H9 (cell line): ENCODE data around the gene AVPR2. TPM values are rescaled to one million over a fixed set of nuclear protein-coding genes. Genes with fewer than 3 reads are reported as not detected.

Source experiments
- DNase-seq: peaks from one replicate; pipeline ENCODE4 v3.0.0-alpha.2; 2017
- H2AFZ ChIP-seq: one replicate; pipeline ENCODE4 v1.6.1; 2013; ENCODE audit warnings: mild to moderate bottlenecking, low read length, control low read depth, moderate library complexity
- H2AK5ac ChIP-seq: 2 replicates; pipeline ENCODE4 v1.6.1; 2013; ENCODE audit warnings: low read length, control low read depth, mixed read lengths; ENCODE audit not compliant: insufficient read length
- H2BK120ac ChIP-seq: one replicate; pipeline ENCODE4 v1.6.1; 2013; ENCODE audit warnings: low read depth, mild to moderate bottlenecking, low read length, control low read depth, inconsistent platforms; ENCODE audit not compliant: poor library complexity, severe bottlenecking
- H2BK12ac ChIP-seq: 2 replicates; pipeline ENCODE4 v1.6.1; 2013; ENCODE audit warnings: low read length, control low read depth, mixed read lengths, low read depth; ENCODE audit not compliant: insufficient read length
- H2BK15ac ChIP-seq: 2 replicates; pipeline ENCODE4 v1.6.1; 2013; ENCODE audit warnings: low read depth, low read length, control low read depth
- H2BK20ac ChIP-seq: one replicate; pipeline ENCODE4 v1.6.1; 2013; ENCODE audit warnings: low read depth, mild to moderate bottlenecking, low read length, control low read depth, inconsistent platforms; ENCODE audit not compliant: poor library complexity, severe bottlenecking
- H2BK5ac ChIP-seq: 2 replicates; pipeline ENCODE4 v1.6.1; 2013; ENCODE audit warnings: low read length, control low read depth, mixed read lengths; ENCODE audit not compliant: insufficient read length
- H3K14ac ChIP-seq: 2 replicates; pipeline ENCODE4 v1.6.1; 2013; ENCODE audit warnings: low read length, control low read depth; ENCODE audit not compliant: insufficient read depth
- H3K18ac ChIP-seq: 2 replicates; pipeline ENCODE4 v1.6.1; 2013; ENCODE audit warnings: low read depth, mild to moderate bottlenecking, mixed read lengths, low read length, control low read depth; ENCODE audit not compliant: insufficient read length
- H3K23ac ChIP-seq: 2 replicates; pipeline ENCODE4 v1.6.1; 2013; ENCODE audit warnings: low read length, control low read depth, mixed read lengths, low read depth; ENCODE audit not compliant: insufficient read length
- H3K23me2 ChIP-seq: 2 replicates; pipeline ENCODE4 v1.6.1; 2013; ENCODE audit warnings: low read depth, mild to moderate bottlenecking, mixed read lengths, low read length, control low read depth; ENCODE audit not compliant: insufficient read length, poor library complexity, severe bottlenecking
- H3K27ac ChIP-seq: 2 replicates; pipeline ENCODE4 v1.5.1; 2013; ENCODE audit warnings: low read length, control low read depth, mixed read lengths, low read depth; ENCODE audit not compliant: insufficient read length
- H3K27me3 ChIP-seq: 2 replicates; pipeline ENCODE4 v1.6.1; 2013; ENCODE audit warnings: low read length, control low read depth, inconsistent platforms; ENCODE audit not compliant: insufficient read depth
- H3K4ac ChIP-seq: 2 replicates; pipeline ENCODE4 v1.6.1; 2013; ENCODE audit warnings: low read depth, mild to moderate bottlenecking, control low read depth, inconsistent platforms, low read length, moderate library complexity
- H3K4me1 ChIP-seq: 2 replicates; pipeline ENCODE4 v1.6.1; 2013; ENCODE audit warnings: low read length, control low read depth, inconsistent platforms; ENCODE audit not compliant: insufficient read depth
- H3K4me2 ChIP-seq: 2 replicates; pipeline ENCODE4 v1.6.1; 2013; ENCODE audit warnings: low read length, control low read depth, mixed read lengths; ENCODE audit not compliant: insufficient read length, insufficient read depth
- H3K56ac ChIP-seq: 2 replicates; pipeline ENCODE4 v1.6.1; 2013; ENCODE audit warnings: low read depth, mild to moderate bottlenecking, mixed read lengths, low read length, control low read depth; ENCODE audit not compliant: insufficient read length
- H3K79me1 ChIP-seq: 2 replicates; pipeline ENCODE4 v1.6.1; 2013; ENCODE audit warnings: low read depth, mild to moderate bottlenecking, moderate library complexity, low read length, control low read depth, inconsistent platforms; ENCODE audit not compliant: insufficient read depth, poor library complexity, severe bottlenecking
- H3K79me2 ChIP-seq: 2 replicates; pipeline ENCODE4 v1.6.1; 2013; ENCODE audit warnings: low read length, control low read depth, inconsistent platforms; ENCODE audit not compliant: insufficient read depth
- H3K9ac ChIP-seq: 2 replicates; pipeline ENCODE4 v1.6.1; 2013; ENCODE audit warnings: low read length, control low read depth, mixed read lengths; ENCODE audit not compliant: insufficient read length; ENCODE audit errors: extremely low read depth
- H3K9me3 ChIP-seq: one replicate; pipeline ENCODE4 v1.6.1; 2013; ENCODE audit warnings: low read depth, low read length, inconsistent platforms; ENCODE audit not compliant: control insufficient read depth
- H3T11ph ChIP-seq: one replicate; pipeline ENCODE4 v1.6.1; 2013; ENCODE audit warnings: mild to moderate bottlenecking, low read length, control low read depth, inconsistent platforms
- H4K20me1 ChIP-seq: one replicate; pipeline ENCODE4 v1.6.1; 2013; ENCODE audit not compliant: control insufficient read depth, insufficient read length, insufficient read depth
- H4K5ac ChIP-seq: 2 replicates; pipeline ENCODE4 v1.6.1; 2013; ENCODE audit warnings: low read depth, mild to moderate bottlenecking, mixed read lengths, low read length, control low read depth; ENCODE audit not compliant: insufficient read length
- H4K8ac ChIP-seq: replicated peaks from 2 replicates; pipeline ENCODE4 v1.6.1; 2013; ENCODE audit warnings: low read length, control low read depth, mixed read lengths, low read depth; ENCODE audit not compliant: insufficient read length
- H4K91ac ChIP-seq: 2 replicates; pipeline ENCODE4 v1.6.1; 2013; ENCODE audit warnings: low read depth, mild to moderate bottlenecking, moderate library complexity, mixed read lengths, low read length, control low read depth; ENCODE audit not compliant: insufficient read length
- H3K27ac Mint-ChIP-seq, 3 experiments: 2 replicates in 2 of 3; 3 replicates in 1 of 3; pipeline ENCODE4 v1.8.0; 2020 to 2021; ENCODE audit warnings: mixed read lengths in 3 of 3, mild to moderate bottlenecking in 1 of 3, moderate library complexity in 1 of 3
- H3K27me3 Mint-ChIP-seq: 2 replicates; pipeline ENCODE4 v1.8.0; 2021; ENCODE audit warnings: low read depth, mild to moderate bottlenecking, moderate library complexity, mixed read lengths
- H3K36me3 Mint-ChIP-seq, 3 experiments: 2 replicates in 2 of 3; 3 replicates in 1 of 3; pipeline ENCODE4 v1.8.0; 2020 to 2021; ENCODE audit warnings: low read depth in 3 of 3, mixed read lengths in 3 of 3; ENCODE audit not compliant: insufficient read depth in 1 of 3
- H3K4me1 Mint-ChIP-seq, 2 experiments: 2 replicates each; pipeline ENCODE4 v1.8.0; 2020; ENCODE audit warnings: mixed read lengths in 2 of 2
- H3K4me3 Mint-ChIP-seq, 2 experiments: 2 replicates in 1 of 2; 3 replicates in 1 of 2; pipeline ENCODE4 v1.8.0; 2020 to 2021; ENCODE audit warnings: mild to moderate bottlenecking in 2 of 2, mixed read lengths in 2 of 2, moderate library complexity in 1 of 2
- H3K9me3 Mint-ChIP-seq, 2 experiments: 2 replicates in 1 of 2; 3 replicates in 1 of 2; pipeline ENCODE4 v1.8.0; 2020; ENCODE audit warnings: mild to moderate bottlenecking in 2 of 2, mixed read lengths in 2 of 2, moderate library complexity in 1 of 2
- WGBS: extraction: QIAGEN DNeasy Blood & Tissue Kit; methylation state at CpG from one replicate; pipeline ENCODE4 v1.1.7; 2013; ENCODE audit warnings: missing lambda C conversion rate, low lambda C conversion rate, mixed read lengths; ENCODE audit not compliant: insufficient read length; ENCODE audit errors: extremely low coverage; 5-methylcytosine and 5-hydroxymethylcytosine counted together
- total RNA-seq: library from RNA; stranded (reverse); gene quantifications from 2 replicates; pipeline ENCODE4 v1.2.1, GENCODE V29; 2021
- TF ChIP-seq, protein P1 (sequence below): fragments of 200-600 bp; sonication (generic); conservative IDR thresholded peaks from 3 replicates; pipeline ENCODE4 v1.8.0; 2021; ENCODE audit warnings: antibody characterized with exemption, mild to moderate bottlenecking

AVPR2 gene
- total RNA-seq, 1 experiment from 2014 or later: not detected

DNA sequence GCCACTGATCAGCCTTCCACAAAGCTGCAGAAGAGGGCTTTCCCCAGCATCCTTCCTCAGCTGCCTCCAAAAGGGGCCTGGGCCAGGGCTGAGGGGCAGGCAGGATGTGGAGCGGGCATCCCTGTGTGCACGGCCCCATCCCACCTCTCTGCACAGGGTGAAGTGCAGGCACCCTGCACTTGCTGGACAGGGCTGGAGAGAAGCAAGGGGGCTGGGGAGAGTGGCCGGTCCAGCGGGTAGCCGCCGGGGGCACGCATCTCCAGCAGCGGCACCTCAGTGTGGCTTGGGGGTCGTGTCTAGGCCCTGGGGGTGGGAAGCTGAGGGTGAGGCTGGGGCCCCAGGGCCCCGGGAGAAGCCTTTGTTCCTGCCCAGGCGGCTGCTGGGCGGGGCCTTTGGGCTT, 3.0 kb downstream of the AVPR2 start:
- H3K4me1 ChIP-seq: no peaks in the 10 kb centered on the region
- H3K4me2 ChIP-seq: no peak overlapping the region
- no peak overlapping the region for H3K18ac ChIP-seq
- no peak overlapping the region for H3K23ac ChIP-seq
- H4K91ac ChIP-seq: no peak overlapping the region
- no peaks in the 10 kb centered on the region for H3K79me2 ChIP-seq
- Mint-ChIP-seq H3K9me3 (peaks cover 54 to 67% of the 10 kb centered on the region in 2 experiments), H3K27ac (no peak overlapping the region), H3K27me3 (no peaks in the 10 kb centered on the region), H3K4me3 (no peak overlapping the region), H3K36me3 (peaks cover 3 to 30% (median 11%) of the 10 kb centered on the region in 3 experiments; a peak in 4 of 7 replicates), H3K4me1 (peaks cover 2 to 13% of the 10 kb centered on the region in 2 experiments)
- H4K8ac ChIP-seq: no peak overlapping the region
- H4K20me1 ChIP-seq: no peaks in the 10 kb centered on the region
- H3K14ac ChIP-seq: no peak overlapping the region
- H2AK5ac ChIP-seq: no peak overlapping the region
- H3K23me2 ChIP-seq: no peaks in the 10 kb centered on the region
- no peak overlapping the region for H3K56ac ChIP-seq
- H3K4ac ChIP-seq: no peak overlapping the region
- no peak overlapping the region for H2BK5ac ChIP-seq
- no peak overlapping the region for H2AFZ ChIP-seq
- H3K27me3 ChIP-seq: no peaks in the 10 kb centered on the region
- no peak overlapping the region for H2BK12ac ChIP-seq
- H3T11ph ChIP-seq: no peak overlapping the region
- H2BK15ac ChIP-seq: no peak overlapping the region
- no peaks in the 10 kb centered on the region for H3K79me1 ChIP-seq
- TF ChIP-seq, protein P1, sequence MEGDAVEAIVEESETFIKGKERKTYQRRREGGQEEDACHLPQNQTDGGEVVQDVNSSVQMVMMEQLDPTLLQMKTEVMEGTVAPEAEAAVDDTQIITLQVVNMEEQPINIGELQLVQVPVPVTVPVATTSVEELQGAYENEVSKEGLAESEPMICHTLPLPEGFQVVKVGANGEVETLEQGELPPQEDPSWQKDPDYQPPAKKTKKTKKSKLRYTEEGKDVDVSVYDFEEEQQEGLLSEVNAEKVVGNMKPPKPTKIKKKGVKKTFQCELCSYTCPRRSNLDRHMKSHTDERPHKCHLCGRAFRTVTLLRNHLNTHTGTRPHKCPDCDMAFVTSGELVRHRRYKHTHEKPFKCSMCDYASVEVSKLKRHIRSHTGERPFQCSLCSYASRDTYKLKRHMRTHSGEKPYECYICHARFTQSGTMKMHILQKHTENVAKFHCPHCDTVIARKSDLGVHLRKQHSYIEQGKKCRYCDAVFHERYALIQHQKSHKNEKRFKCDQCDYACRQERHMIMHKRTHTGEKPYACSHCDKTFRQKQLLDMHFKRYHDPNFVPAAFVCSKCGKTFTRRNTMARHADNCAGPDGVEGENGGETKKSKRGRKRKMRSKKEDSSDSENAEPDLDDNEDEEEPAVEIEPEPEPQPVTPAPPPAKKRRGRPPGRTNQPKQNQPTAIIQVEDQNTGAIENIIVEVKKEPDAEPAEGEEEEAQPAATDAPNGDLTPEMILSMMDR: no peak
- no peak overlapping the region for H3K9ac ChIP-seq
- no peak overlapping the region for H4K5ac ChIP-seq
- H3K9me3 ChIP-seq: peaks cover 11% of the 10 kb centered on the region
- DNase-seq: no peak
- no peak overlapping the region for H3K27ac ChIP-seq
- H2BK120ac ChIP-seq: no peak overlapping the region
- no CpG with 5 or more reads among the region's 12 CpGs for WGBS
- no peak overlapping the region for H2BK20ac ChIP-seq
